Activated CD4-positive, alpha-beta T cell treated with anti-CD3 and anti-CD28 coated beads, Interleukin-2, amount 10 ng/mL, durations not matched to agents 24 days and 14 days (primary cell): ENCODE measurements around the gene FKBP1A. TPM values are rescaled to one million over a fixed set of nuclear protein-coding genes. Genes with fewer than 3 reads are reported as not detected.
"Not testable (repeated sequence)": the region's sequence is repeated elsewhere in the genome, so short reads cannot be mapped to it uniquely, and the experiment has no call there.

ENCODE experiments used
- DNase-seq: peaks from one replicate; pipeline ENCODE4 v3.0.0; 2022
- H3K27ac Mint-ChIP-seq: one replicate; pipeline ENCODE4 v1.8.0; 2022; ENCODE audit warnings: mild to moderate bottlenecking, mixed read lengths
- H3K27me3 Mint-ChIP-seq: one replicate; pipeline ENCODE4 v1.8.0; 2022; ENCODE audit warnings: mixed read lengths
- H3K36me3 Mint-ChIP-seq: one replicate; pipeline ENCODE4 v1.8.0; 2022; ENCODE audit warnings: low read depth, mild to moderate bottlenecking, mixed read lengths
- H3K4me1 Mint-ChIP-seq: one replicate; pipeline ENCODE4 v1.8.0; 2021; ENCODE audit warnings: mixed read lengths
- H3K4me3 Mint-ChIP-seq: one replicate; pipeline ENCODE4 v1.8.0; 2022; ENCODE audit warnings: mild to moderate bottlenecking, moderate library complexity, mixed read lengths
- H3K9me3 Mint-ChIP-seq: one replicate; pipeline ENCODE4 v1.8.0; 2021; ENCODE audit warnings: mixed read lengths
- intact Hi-C: fragments of 100-400 bp; cut with micrococcal nuclease; formaldehyde crosslinking; loops from one replicate; pipeline ENCODE4 v1.15.1; 2023
- total RNA-seq: library from RNA; stranded (reverse); gene quantifications from 2 replicates; pipeline ENCODE4 v1.2.3, GENCODE V29; 2022

FKBP1A gene
- total RNA-seq, 1 donor from 2014 or later, result 292 TPM

GRCh38 chr20:1357921-1358671 lies 34.8 kb downstream of the FKBP1A start:
- peak; percentile 86 for DNase-seq
- intact Hi-C loops, result loop anchor here (1.0 to 2.0 kb wide), 4 partner anchors 12 to 77 kb away; partner anchors contain the start of gene FKBP1A
- Mint-ChIP-seq H3K36me3 (peaks cover 80% of the 10 kb centered on the region), H3K27me3 (no peaks in the 10 kb centered on the region), H3K27ac (peak overlapping the region; percentile 83), H3K4me3 (peak overlapping the region; percentile 69), H3K4me1 (peaks cover 51% of the 10 kb centered on the region), H3K9me3 (peaks cover 22% of the 10 kb centered on the region)

GRCh38 chr20:1353956-1354355 lies 38.9 kb downstream of the FKBP1A start:
- peaks cover 78% of the 10 kb centered on the region for H3K36me3 Mint-ChIP-seq
- H3K27me3 Mint-ChIP-seq, result no peaks in the 10 kb centered on the region
- H3K4me1 Mint-ChIP-seq, result peaks cover 21% of the 10 kb centered on the region
- H3K9me3 Mint-ChIP-seq, result peaks cover 42% of the 10 kb centered on the region
- H3K4me3 Mint-ChIP-seq, result no peak overlapping the region
- no peak for DNase-seq
- intact Hi-C loops, result no loop called here
- H3K27ac Mint-ChIP-seq, result no peak overlapping the region

- Mint-ChIP-seq H3K9me3 (peaks cover 20% of the 10 kb centered on the region), H3K27me3 (no peaks in the 10 kb centered on the region), H3K36me3 (peaks cover 41% of the 10 kb centered on the region), H3K27ac (peak overlapping the region; percentile 9), H3K4me1 (peaks cover 18% of the 10 kb centered on the region), H3K4me3 (peak overlapping the region; percentile 13)
- intact Hi-C loops, result loop anchor here (1.0 to 2.0 kb wide), 2 partner anchors 11 to 20 kb away; no protein-coding TSS in a partner anchor
- peak; percentile 43 for DNase-seq
Measured at GRCh38 chr20:1346315-1346969, 46.4 kb downstream of the FKBP1A start.

GRCh38 chr20:1345756-1346093 lies 47.1 kb downstream of the FKBP1A start:
- intact Hi-C loops, result loop anchor here (1.0 to 2.0 kb wide), 2 partner anchors 12 to 19 kb away; no protein-coding TSS in a partner anchor
- peaks cover 18% of the 10 kb centered on the region for H3K4me1 Mint-ChIP-seq
- H3K27me3 Mint-ChIP-seq, result no peaks in the 10 kb centered on the region
- no peak overlapping the region for H3K4me3 Mint-ChIP-seq
- H3K36me3 Mint-ChIP-seq, result peaks cover 35% of the 10 kb centered on the region
- H3K9me3 Mint-ChIP-seq, result peaks cover 12% of the 10 kb centered on the region
- H3K27ac Mint-ChIP-seq, result no peak overlapping the region
- no peak for DNase-seq

- DNase-seq, result peak; percentile 57
- H3K4me1 Mint-ChIP-seq, result peaks cover 18% of the 10 kb centered on the region
- H3K27me3 Mint-ChIP-seq, result no peaks in the 10 kb centered on the region
- no peak overlapping the region for H3K4me3 Mint-ChIP-seq
- intact Hi-C loops, result no loop called here
- peaks cover 8% of the 10 kb centered on the region for H3K9me3 Mint-ChIP-seq
- no peak overlapping the region for H3K27ac Mint-ChIP-seq
- peaks cover 30% of the 10 kb centered on the region for H3K36me3 Mint-ChIP-seq
Measured at GRCh38 chr20:1345030-1345755, 47.7 kb downstream of the FKBP1A start.

- peak; percentile 45 for DNase-seq
- H3K4me3 Mint-ChIP-seq, H3K9me3 Mint-ChIP-seq, intact Hi-C loops, H3K27ac Mint-ChIP-seq, H3K27me3 Mint-ChIP-seq: not testable (repeated sequence)
- Mint-ChIP-seq H3K36me3 (peaks cover 23% of the 10 kb centered on the region), H3K4me1 (peaks cover 19% of the 10 kb centered on the region)
Measured at GRCh38 chr20:1343446-1344124, 49.3 kb downstream of the FKBP1A start.

GRCh38 chr20:1341561-1342265 lies 51.1 kb downstream of the FKBP1A start:
- Mint-ChIP-seq H3K36me3 (peaks cover 13% of the 10 kb centered on the region), H3K9me3 (no peaks in the 10 kb centered on the region), H3K27me3 (no peaks in the 10 kb centered on the region), H3K4me3 (no peak overlapping the region), H3K27ac (no peak overlapping the region), H3K4me1 (peaks cover 22% of the 10 kb centered on the region)
- DNase-seq, result peak; percentile 48
- intact Hi-C loops, result no loop called here

GRCh38 chr20:1338801-1339200 lies 54.1 kb downstream of the FKBP1A start:
- H3K4me1 Mint-ChIP-seq, result peaks cover 21% of the 10 kb centered on the region
- no peak overlapping the region for H3K4me3 Mint-ChIP-seq
- H3K9me3 Mint-ChIP-seq, result no peaks in the 10 kb centered on the region
- intact Hi-C loops, result no loop called here
- peaks cover 17% of the 10 kb centered on the region for H3K36me3 Mint-ChIP-seq
- no peak overlapping the region for H3K27ac Mint-ChIP-seq
- no peak for DNase-seq
- no peaks in the 10 kb centered on the region for H3K27me3 Mint-ChIP-seq

- H3K36me3 Mint-ChIP-seq, result peaks cover 21% of the 10 kb centered on the region
- intact Hi-C loops, result no loop called here
- H3K27me3 Mint-ChIP-seq, result no peaks in the 10 kb centered on the region
- no peaks in the 10 kb centered on the region for H3K9me3 Mint-ChIP-seq
- H3K27ac Mint-ChIP-seq, result no peak overlapping the region
- H3K4me1 Mint-ChIP-seq, result peaks cover 22% of the 10 kb centered on the region
- DNase-seq, result peak; percentile 43
- no peak overlapping the region for H3K4me3 Mint-ChIP-seq
Measured at GRCh38 chr20:1338096-1338495, 54.8 kb downstream of the FKBP1A start.

GRCh38 chr20:1337441-1337840 lies 55.4 kb downstream of the FKBP1A start:
- intact Hi-C loops, result no loop called here
- no peak for DNase-seq
- Mint-ChIP-seq H3K4me3 (no peak overlapping the region), H3K27ac (no peak overlapping the region), H3K27me3 (no peaks in the 10 kb centered on the region), H3K4me1 (peaks cover 25% of the 10 kb centered on the region), H3K9me3 (no peaks in the 10 kb centered on the region), H3K36me3 (peaks cover 24% of the 10 kb centered on the region)

GRCh38 chr20:1336699-1337367 lies 56.0 kb downstream of the FKBP1A start:
- H3K27me3 Mint-ChIP-seq, result no peaks in the 10 kb centered on the region
- intact Hi-C loops, result no loop called here
- peak overlapping the region; percentile 46 for H3K27ac Mint-ChIP-seq
- H3K36me3 Mint-ChIP-seq, result peaks cover 25% of the 10 kb centered on the region
- H3K4me3 Mint-ChIP-seq, result peak overlapping the region; percentile 24
- DNase-seq, result peak; percentile 57
- no peaks in the 10 kb centered on the region for H3K9me3 Mint-ChIP-seq
- peaks cover 25% of the 10 kb centered on the region for H3K4me1 Mint-ChIP-seq

GRCh38 chr20:1335961-1336698 lies 56.7 kb downstream of the FKBP1A start:
- H3K27me3 Mint-ChIP-seq, result no peaks in the 10 kb centered on the region
- H3K36me3 Mint-ChIP-seq, result peaks cover 26% of the 10 kb centered on the region
- H3K4me3 Mint-ChIP-seq, result no peak overlapping the region
- H3K27ac Mint-ChIP-seq, result peak overlapping the region; percentile 46
- intact Hi-C loops, result no loop called here
- H3K4me1 Mint-ChIP-seq, result peaks cover 28% of the 10 kb centered on the region
- DNase-seq, result no peak
- H3K9me3 Mint-ChIP-seq, result no peaks in the 10 kb centered on the region
